Stimulated activated CD8-positive, alpha-beta memory T cell treated with anti-CD3 and anti-CD28 coated beads, Interleukin-4, amount 100 ng/mL, for 4 hours (primary cell): ENCODE measurements around the gene NELFA.
A peak's percentile ranks its signal among the peaks of the same experiment; 100 is the strongest.

Experiments used
- DNase-seq, 2 donors: peaks; one replicate each; pipeline ENCODE4 v3.0.0-alpha.2; 2020; ENCODE audit warnings: low read depth in 2 of 2, low spot score in 1 of 2

The NELFA gene

GRCh38 chr4:2008921-2009650, at the start of gene NELFA:
TSS of gene NELFA (minus strand) at chr4:2008974. CDS start at chr4:2008959, 15 bp downstream.
- peak; percentile 89 to 90 for DNase-seq

- DNase-seq, result no peak
Measured at GRCh38 chr4:2057382-2058065, 48.8 kb upstream of the NELFA start.

- no peak for DNase-seq
Measured at GRCh38 chr4:2054217-2054616, 45.4 kb upstream of the NELFA start.

GRCh38 chr4:2051086-2051485, 42.3 kb upstream of the NELFA start:
- no peak for DNase-seq

- DNase-seq, result no peak
Measured at GRCh38 chr4:2049811-2050210, 41.0 kb upstream of the NELFA start.

- no peak for DNase-seq
Measured at GRCh38 chr4:2049381-2049780, 40.6 kb upstream of the NELFA start.

GRCh38 chr4:2048831-2049230, 40.1 kb upstream of the NELFA start:
- DNase-seq, result no peak

GRCh38 chr4:2047781-2048581, 39.2 kb upstream of the NELFA start:
- no peak for DNase-seq

GRCh38 chr4:2047031-2047660, 38.4 kb upstream of the NELFA start:
- DNase-seq, result no peak

- no peak for DNase-seq
Measured at GRCh38 chr4:2046031-2046961, 37.5 kb upstream of the NELFA start.

GRCh38 chr4:2045518-2045951, 36.8 kb upstream of the NELFA start:
- DNase-seq, result no peak

- no peak for DNase-seq
Measured at GRCh38 chr4:2044542-2045517, 36.1 kb upstream of the NELFA start.

GRCh38 chr4:2044119-2044485, 35.3 kb upstream of the NELFA start:
- no peak for DNase-seq

- DNase-seq, result no peak
Measured at GRCh38 chr4:2043396-2044118, 34.8 kb upstream of the NELFA start.

- DNase-seq, result no peak
Measured at GRCh38 chr4:2042947-2043395, 34.2 kb upstream of the NELFA start.

- no peak for DNase-seq
Measured at GRCh38 chr4:2042204-2042946, 33.6 kb upstream of the NELFA start.

GRCh38 chr4:2041239-2042130, 32.7 kb upstream of the NELFA start:
- peak; percentile 62 to 71 for DNase-seq
